OCI-LY3 (cell line): ENCODE data around the gene SLC7A11.

Source experiments
- CTCF ChIP-seq: fragments of 200-600, 300-600 bp; sonication (generic); IDR thresholded peaks from 2 replicates; pipeline ENCODE4 v1.5.1; 2014; ENCODE audit warnings: antibody characterized with exemption, low read length, low read depth
- EZH2phosphoT487 ChIP-seq: fragments of 200-600 bp; shearing (Covaris generic); IDR thresholded peaks from 2 replicates; pipeline ENCODE4 v1.6.1; 2018; ENCODE audit warnings: antibody characterized with exemption, mixed run types, low read depth

GRCh38 chr4:138269175-138269574 is 27.0 kb upstream of the SLC7A11 start:
- no peak for TF ChIP-seq CTCF
- TF ChIP-seq EZH2phosphoT487: no peak
